ENCODE measurements around the gene DICER1.

The DICER1 gene

DNA sequence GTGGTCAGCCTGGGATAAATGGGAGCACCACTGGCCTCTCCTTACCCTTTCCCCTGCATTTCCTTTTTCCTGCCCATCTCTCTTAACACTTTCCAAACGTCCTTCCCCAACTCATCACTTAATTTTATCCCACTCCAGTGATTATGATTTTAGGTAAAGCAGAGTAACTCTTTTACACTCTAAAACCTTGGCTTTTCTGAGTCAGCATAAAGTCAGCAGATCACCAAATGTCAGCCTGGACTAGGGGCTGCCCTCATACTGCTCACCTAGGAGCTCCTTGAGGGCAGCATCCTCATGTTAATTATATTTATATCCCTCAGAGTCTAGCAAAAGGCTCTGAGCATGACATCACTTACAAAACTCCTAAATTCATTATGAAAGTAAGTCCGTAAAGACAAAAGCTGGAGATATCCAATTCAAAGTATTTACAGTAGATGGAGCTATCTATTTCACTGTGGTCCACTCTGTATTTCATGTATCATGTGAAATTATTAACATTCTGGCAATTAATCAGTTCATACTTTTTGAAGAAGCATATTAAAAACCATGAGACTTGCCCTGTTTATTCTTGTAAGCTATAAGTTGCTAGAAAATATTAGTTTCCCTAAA, 17.0 kb upstream of the DICER1 start:
- Histone ChIP-seq H3K4me2 (ENCODE audit: insufficient read depth, low read length) (no peak overlapping the region), H3K9me3 (ENCODE audit: insufficient read depth, low read length, severe bottlenecking) (no peaks in the 10 kb centered on the region), H3K36me3 (ENCODE audit: insufficient read depth, low read length) (no peaks in the 10 kb centered on the region), H4K20me1 (ENCODE audit: insufficient read depth, low read length) (no peaks in the 10 kb centered on the region), H3K27me3 (ENCODE audit: insufficient read depth, low read length, poor library complexity) (no peaks in the 10 kb centered on the region), H3K9ac (ENCODE audit: low read depth, low read length) (no peak overlapping the region), H3K27ac (ENCODE audit: low read length) (no peak overlapping the region), H3K79me2 (ENCODE audit: insufficient read depth, low read length) (no peaks in the 10 kb centered on the region), H2AFZ (ENCODE audit: low read depth, low read length) (no peak overlapping the region), H3K4me1 (ENCODE audit: insufficient read depth, low read length) (no peaks in the 10 kb centered on the region), H3K4me3 (ENCODE audit: low read depth in 1 of 2, low read length in 2 of 2) (no peak overlapping the region)
- ATAC-seq (ENCODE audit: insufficient read depth, low read depth) (no peak), DNase-seq (no peak)
- TF ChIP-seq, protein P1, sequence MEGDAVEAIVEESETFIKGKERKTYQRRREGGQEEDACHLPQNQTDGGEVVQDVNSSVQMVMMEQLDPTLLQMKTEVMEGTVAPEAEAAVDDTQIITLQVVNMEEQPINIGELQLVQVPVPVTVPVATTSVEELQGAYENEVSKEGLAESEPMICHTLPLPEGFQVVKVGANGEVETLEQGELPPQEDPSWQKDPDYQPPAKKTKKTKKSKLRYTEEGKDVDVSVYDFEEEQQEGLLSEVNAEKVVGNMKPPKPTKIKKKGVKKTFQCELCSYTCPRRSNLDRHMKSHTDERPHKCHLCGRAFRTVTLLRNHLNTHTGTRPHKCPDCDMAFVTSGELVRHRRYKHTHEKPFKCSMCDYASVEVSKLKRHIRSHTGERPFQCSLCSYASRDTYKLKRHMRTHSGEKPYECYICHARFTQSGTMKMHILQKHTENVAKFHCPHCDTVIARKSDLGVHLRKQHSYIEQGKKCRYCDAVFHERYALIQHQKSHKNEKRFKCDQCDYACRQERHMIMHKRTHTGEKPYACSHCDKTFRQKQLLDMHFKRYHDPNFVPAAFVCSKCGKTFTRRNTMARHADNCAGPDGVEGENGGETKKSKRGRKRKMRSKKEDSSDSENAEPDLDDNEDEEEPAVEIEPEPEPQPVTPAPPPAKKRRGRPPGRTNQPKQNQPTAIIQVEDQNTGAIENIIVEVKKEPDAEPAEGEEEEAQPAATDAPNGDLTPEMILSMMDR (IDR thresholded peaks at IDR 0.05; ENCODE audit: borderline replicate concordance, extremely low read depth, low read length, poor library complexity, severe bottlenecking): no peak
- no peak for TF ChIP-seq EZH2 (IDR thresholded peaks at IDR 0.05; ENCODE audit: borderline replicate concordance, low read depth, low read length, severe bottlenecking)

- no peak for ATAC-seq (ENCODE audit: insufficient read depth, low read depth)
- Histone ChIP-seq H2AFZ (ENCODE audit: low read depth, low read length) (no peak overlapping the region), H3K9me3 (ENCODE audit: insufficient read depth, low read length, severe bottlenecking) (no peaks in the 10 kb centered on the region), H3K79me2 (ENCODE audit: insufficient read depth, low read length) (no peaks in the 10 kb centered on the region), H3K9ac (ENCODE audit: low read depth, low read length) (no peak overlapping the region), H4K20me1 (ENCODE audit: insufficient read depth, low read length) (no peaks in the 10 kb centered on the region), H3K4me1 (ENCODE audit: insufficient read depth, low read length) (no peaks in the 10 kb centered on the region), H3K4me2 (ENCODE audit: insufficient read depth, low read length) (no peak overlapping the region), H3K4me3 (ENCODE audit: low read depth in 1 of 2, low read length in 2 of 2) (no peak overlapping the region), H3K27me3 (ENCODE audit: insufficient read depth, low read length, poor library complexity) (no peaks in the 10 kb centered on the region), H3K27ac (ENCODE audit: low read length) (no peak overlapping the region), H3K36me3 (ENCODE audit: insufficient read depth, low read length) (no peaks in the 10 kb centered on the region)
- DNase-seq: no peak
- no peak for TF ChIP-seq EZH2 (IDR thresholded peaks at IDR 0.05; ENCODE audit: borderline replicate concordance, low read depth, low read length, severe bottlenecking)
- TF ChIP-seq, protein P1 (IDR thresholded peaks at IDR 0.05; ENCODE audit: borderline replicate concordance, extremely low read depth, low read length, poor library complexity, severe bottlenecking): no peak
Observed at GRCh38 chr14:95173518-95173917, 16.2 kb upstream of the DICER1 start.

DNA sequence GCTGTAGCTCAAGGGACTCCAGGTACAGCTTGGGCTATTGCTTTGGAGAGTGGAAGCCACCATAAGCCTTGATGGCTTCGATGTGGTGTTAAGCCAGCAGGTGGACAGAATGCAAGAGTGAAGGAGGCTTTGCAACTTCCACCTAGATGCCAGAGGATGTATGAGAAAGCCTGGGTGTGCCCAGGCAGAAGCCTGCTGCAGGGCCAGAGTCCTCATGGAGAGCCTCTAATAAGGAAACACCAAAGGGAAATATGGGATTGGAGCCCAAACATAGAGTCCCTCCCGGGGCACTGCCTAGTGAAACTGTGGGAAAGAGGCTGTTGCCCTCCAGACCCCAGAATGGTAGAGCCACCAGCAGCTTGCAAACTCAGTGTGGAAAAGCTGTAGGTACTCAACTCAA, 9.8 kb upstream of the DICER1 start:
- no peaks in the 10 kb centered on the region for H3K79me2 ChIP-seq (ENCODE audit: insufficient read depth, low read length)
- no peaks in the 10 kb centered on the region for H4K20me1 ChIP-seq (ENCODE audit: insufficient read depth, low read length)
- no peak for TF ChIP-seq EZH2 (IDR thresholded peaks at IDR 0.05; ENCODE audit: borderline replicate concordance, low read depth, low read length, severe bottlenecking)
- TF ChIP-seq, protein P1 (IDR thresholded peaks at IDR 0.05; ENCODE audit: borderline replicate concordance, extremely low read depth, low read length, poor library complexity, severe bottlenecking): no peak
- H3K27me3 ChIP-seq (ENCODE audit: insufficient read depth, low read length, poor library complexity): no peaks in the 10 kb centered on the region
- H3K4me1 ChIP-seq (ENCODE audit: insufficient read depth, low read length): no peaks in the 10 kb centered on the region
- H3K27ac ChIP-seq (ENCODE audit: low read length): no peak overlapping the region
- H3K4me3 ChIP-seq (ENCODE audit: low read depth in 1 of 2, low read length in 2 of 2): no peak overlapping the region
- H3K4me2 ChIP-seq (ENCODE audit: insufficient read depth, low read length): no peak overlapping the region
- H2AFZ ChIP-seq (ENCODE audit: low read depth, low read length): no peak overlapping the region
- H3K9ac ChIP-seq (ENCODE audit: low read depth, low read length): no peak overlapping the region
- H3K9me3 ChIP-seq (ENCODE audit: insufficient read depth, low read length, severe bottlenecking): peaks cover 17% of the 10 kb centered on the region
- no peak for ATAC-seq (ENCODE audit: insufficient read depth, low read depth)
- DNase-seq: no peak
- peaks cover 3% of the 10 kb centered on the region; the same call in 1 of the 2 replicates for H3K36me3 ChIP-seq (ENCODE audit: insufficient read depth, low read length)

Measured in DND-41 (cell line).